K562 (cell line): ENCODE measurements around the gene ZNF17. TPM values are rescaled to one million over a fixed set of nuclear protein-coding genes. Genes with fewer than 3 reads are reported as not detected.

ENCODE experiments used
- MTA3 ChIP-seq: fragments of 450-650 bp; formaldehyde crosslinking; IDR thresholded peaks from 2 replicates; pipeline ENCODE4 v1.6.1; 2017; ENCODE audit warnings: mild to moderate bottlenecking, borderline replicate concordance
- NFYB ChIP-seq: IDR thresholded peaks from 2 replicates; pipeline ENCODE4 v1.6.1; 2011; ENCODE audit warnings: mild to moderate bottlenecking, moderate library complexity; ENCODE audit not compliant: insufficient read length; ENCODE audit errors: extremely low read depth
- ZNF318 ChIP-seq, 2 experiments: fragments of 450-650 bp; IDR thresholded peaks; 2 replicates each; pipeline ENCODE4 v1.6.1; 2016; ENCODE audit warnings: mild to moderate bottlenecking in 2 of 2, borderline replicate concordance in 1 of 2, low read depth in 1 of 2, moderate library complexity in 1 of 2
- polyA plus RNA-seq, 8 experiments: library from polyadenylated mRNA; depleted of rRNA in 4 of 8; stranded (reverse) in 5 of 8; unstranded in 3 of 8; fragments of >200 nt; fragmentation: Nextera tagmentation in 2 of 8; fragmentation: Illumina TruSeq in 1 of 8; extraction: Ambion mirVana in 2 of 8; extraction: Trizol in 1 of 8; gene quantifications; 2 replicates each; pipeline versions ENCODE4 v1.2.1 to v1.2.3, GENCODE V29; 2011 to 2014; ENCODE audit warnings: inconsistent platforms in 1 of 8, missing spikeins in 1 of 8
- total RNA-seq, 7 experiments: library from RNA; depleted of rRNA in 6 of 7; stranded (reverse); fragments of >200 nt in 6 of 7; fragmentation: Illumina TruSeq in 2 of 7; extraction: Trizol in 2 of 7; gene quantifications; 2 replicates each; pipeline versions ENCODE4 v1.2.1 to v1.2.3, GENCODE V29; 2011 to 2021; ENCODE audit warnings: low replicate concordance in 1 of 7

Gene ZNF17
- total and polyA plus RNA-seq, 9 of the 15 experiments (the other 6 are each of a cell fraction or from before 2014, with no cell fraction given) = 5.3 to 8.6 (median 6.5) TPM

- TF ChIP-seq ZNF318 (IDR thresholded peaks at IDR 0.05; ENCODE audit: borderline replicate concordance in 1 of 2, low read depth in 1 of 2) = no peak
- no peak for TF ChIP-seq MTA3
- no peak for TF ChIP-seq NFYB
Measured at GRCh38 chr19:57363688-57364181, 47.2 kb upstream of the ZNF17 start (continued).
